Neural crest cell (in vitro differentiated cells): ENCODE results near the gene ACACA. TPM values are rescaled to one million over a fixed set of nuclear protein-coding genes. Genes with fewer than 3 reads are reported as not detected.
A peak's percentile ranks its signal among the peaks of the same experiment; 100 is the strongest.
"Not testable (repeated sequence)": the region's sequence is repeated elsewhere in the genome, so short reads cannot be mapped to it uniquely, and the experiment has no call there.

Source experiments
- DNase-seq: peaks from one replicate; pipeline ENCODE4 v3.0.0; 2021; ENCODE audit warnings: low read depth, mixed read lengths, low spot score
- H3K27ac Mint-ChIP-seq: one replicate; pipeline ENCODE4 v1.8.0; 2021; ENCODE audit warnings: mild to moderate bottlenecking, mixed read lengths; ENCODE audit not compliant: unreplicated experiment
- H3K27me3 Mint-ChIP-seq: 2 replicates; pipeline ENCODE4 v1.8.0; 2021; ENCODE audit warnings: low read depth, mild to moderate bottlenecking, mixed read lengths
- H3K36me3 Mint-ChIP-seq: 2 replicates; pipeline ENCODE4 v1.8.0; 2021; ENCODE audit warnings: low read depth, mild to moderate bottlenecking, mixed read lengths
- H3K4me1 Mint-ChIP-seq: 2 replicates; pipeline ENCODE4 v1.8.0; 2021; ENCODE audit warnings: mixed read lengths
- H3K4me3 Mint-ChIP-seq: one replicate; pipeline ENCODE4 v1.8.0; 2021; ENCODE audit warnings: mild to moderate bottlenecking, mixed read lengths
- H3K9me3 Mint-ChIP-seq: 2 replicates; pipeline ENCODE4 v1.8.0; 2021; ENCODE audit warnings: mixed read lengths
- CTCF ChIP-seq: fragments of 200-600 bp; sonication (generic); conservative IDR thresholded peaks from 2 replicates; pipeline ENCODE4 v1.5.0; 2021; ENCODE audit warnings: antibody characterized with exemption, mild to moderate bottlenecking
- total RNA-seq: library from RNA; stranded (reverse); gene quantifications from 2 replicates; pipeline ENCODE4 v1.2.1, GENCODE V29; 2021

ACACA gene
- total RNA-seq, 1 donor from 2014 or later: 211 TPM

- H3K4me1 Mint-ChIP-seq: peaks cover 25% of the 10 kb centered on the region
- peaks cover 16% of the 10 kb centered on the region for H3K36me3 Mint-ChIP-seq
- no peak for TF ChIP-seq CTCF
- no peaks in the 10 kb centered on the region for H3K27me3 Mint-ChIP-seq
- peak overlapping the region; percentile 49 for H3K4me3 Mint-ChIP-seq
- H3K9me3 Mint-ChIP-seq: no peaks in the 10 kb centered on the region
- no peak for DNase-seq
- peak overlapping the region; percentile 3 for H3K27ac Mint-ChIP-seq
These were observed 3.7 kb upstream of the ACACA start for GRCh38 chr17:37410357-37410756.

- not testable (repeated sequence) for H3K36me3 Mint-ChIP-seq, DNase-seq, H3K9me3 Mint-ChIP-seq, H3K27ac Mint-ChIP-seq, H3K27me3 Mint-ChIP-seq
- peak overlapping the region; percentile 91 for H3K4me3 Mint-ChIP-seq
- peaks cover 39% of the 10 kb centered on the region for H3K4me1 Mint-ChIP-seq
These were observed 1.5 kb upstream of the ACACA start for GRCh38 chr17:37408145-37408479.

- DNase-seq: no peak
These were observed 541 bp downstream of the ACACA start for GRCh38 chr17:37405955-37406634.

GRCh38 chr17:37405522-37405921 lies 1.1 kb downstream of the ACACA start:
- not testable (repeated sequence) for DNase-seq, H3K27ac Mint-ChIP-seq, H3K9me3 Mint-ChIP-seq, H3K36me3 Mint-ChIP-seq, H3K27me3 Mint-ChIP-seq
- peak overlapping the region; percentile 99 for H3K4me3 Mint-ChIP-seq
- H3K4me1 Mint-ChIP-seq: peaks cover 42% of the 10 kb centered on the region

More at GRCh38 chr17:37405955-37406634, 541 bp downstream of the ACACA start:
- Mint-ChIP-seq H3K27me3 (no peaks in the 10 kb centered on the region), H3K9me3 (no peaks in the 10 kb centered on the region), H3K4me3 (peak overlapping the region; percentile 99), H3K4me1 (peaks cover 42% of the 10 kb centered on the region), H3K27ac (peak overlapping the region; percentile 96), H3K36me3 (peaks cover 8% of the 10 kb centered on the region)
- no peak for TF ChIP-seq CTCF

- H3K9me3 Mint-ChIP-seq: no peaks in the 10 kb centered on the region
- H3K27me3 Mint-ChIP-seq: no peaks in the 10 kb centered on the region
- TF ChIP-seq CTCF: no peak
- no peak overlapping the region for H3K27ac Mint-ChIP-seq
- DNase-seq: no peak
- peaks cover 22% of the 10 kb centered on the region for H3K4me1 Mint-ChIP-seq
- H3K36me3 Mint-ChIP-seq: peaks cover 4% of the 10 kb centered on the region
- H3K4me3 Mint-ChIP-seq: no peak overlapping the region
These were observed 6.1 kb downstream of the ACACA start for GRCh38 chr17:37400505-37400904.

- TF ChIP-seq CTCF: no peak
- Mint-ChIP-seq H3K27ac (no peak overlapping the region), H3K36me3 (no peaks in the 10 kb centered on the region), H3K4me3 (no peak overlapping the region), H3K9me3 (no peaks in the 10 kb centered on the region), H3K27me3 (no peaks in the 10 kb centered on the region), H3K4me1 (peaks cover 12% of the 10 kb centered on the region)
- DNase-seq: no peak
These were observed 7.3 kb downstream of the ACACA start for GRCh38 chr17:37399265-37399803.
